ENCODE data around the gene ARHGEF35. TPM values are rescaled to one million over a fixed set of nuclear protein-coding genes. Genes with fewer than 3 reads are reported as not detected.
"Not testable (repeated sequence)": the region's sequence is repeated elsewhere in the genome, so short reads cannot be mapped to it uniquely, and the experiment has no call there.

The ARHGEF35 gene
- total RNA-seq, 2 donors from 2014 or later: 7.8 to 9.7 TPM

DNA sequence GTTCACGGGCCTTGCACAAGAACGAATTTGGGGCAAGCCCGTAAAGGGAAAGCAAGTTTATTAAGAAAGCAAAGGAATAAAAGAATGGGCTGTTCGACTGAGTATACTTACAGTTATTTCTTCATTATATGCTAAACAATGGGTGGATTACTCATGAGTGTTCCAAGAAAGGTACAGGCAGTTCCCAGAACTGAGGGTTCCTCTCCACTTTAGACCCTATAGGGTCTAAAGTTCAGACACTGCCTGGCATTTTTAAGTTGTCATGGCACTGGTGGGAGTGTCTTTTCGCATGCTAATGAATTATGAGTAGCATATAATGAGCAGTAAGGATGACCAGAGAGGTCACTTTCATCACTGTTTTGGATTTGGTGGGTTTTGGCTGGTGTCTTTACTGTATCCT lies 9.7 kb upstream of the ARHGEF35 start:
- H3K27ac ChIP-seq; H3K36me3 ChIP-seq; H3K9me3 ChIP-seq; intact Hi-C loops (cut with DNase I); H3K4me1 ChIP-seq (replicated peaks); H3K4me3 ChIP-seq; DNase-seq (ENCODE audit: low spot score); H3K27me3 ChIP-seq (replicated peaks; ENCODE audit: insufficient read depth): not testable (repeated sequence)
- WGBS: no CpG with 5 or more reads among the region's 5 CpGs

DNA sequence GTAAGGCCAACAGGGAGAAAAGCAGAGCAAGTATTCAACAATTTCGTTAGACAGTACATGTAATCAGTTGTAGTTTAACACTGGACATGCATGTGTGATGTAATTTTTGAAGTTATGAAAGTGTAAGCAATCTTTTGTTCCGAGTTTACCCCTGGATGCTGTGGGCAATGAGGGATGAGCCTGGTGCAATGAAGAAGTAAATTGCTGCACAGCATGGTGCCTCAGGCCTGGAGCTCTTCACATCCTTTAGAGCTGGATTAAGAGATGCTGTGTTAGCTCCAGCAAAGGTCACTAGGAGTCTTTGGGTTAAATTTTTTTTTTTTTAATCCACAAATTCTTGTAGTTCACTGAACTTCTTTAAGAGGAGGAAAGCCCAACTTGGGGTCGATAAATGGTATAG lies 7.5 kb upstream of the ARHGEF35 start:
- H3K27ac ChIP-seq; H3K4me1 ChIP-seq (replicated peaks); intact Hi-C loops (cut with DNase I); H3K4me3 ChIP-seq; H3K9me3 ChIP-seq; DNase-seq (ENCODE audit: low spot score); H3K27me3 ChIP-seq (replicated peaks; ENCODE audit: insufficient read depth); H3K36me3 ChIP-seq: not testable (repeated sequence)
- no CpG with 5 or more reads among the region's 3 CpGs for WGBS

GRCh38 chr7:144201978-144202377 lies 6.3 kb upstream of the ARHGEF35 start:
- intact Hi-C loops (cut with DNase I); H3K4me3 ChIP-seq; DNase-seq (ENCODE audit: low spot score): not testable (repeated sequence)

GRCh38 chr7:144198934-144199333 lies 3.3 kb upstream of the ARHGEF35 start:
- H3K9me3 ChIP-seq; intact Hi-C loops (cut with DNase I); H3K4me3 ChIP-seq; H3K27me3 ChIP-seq (replicated peaks; ENCODE audit: insufficient read depth); H3K27ac ChIP-seq; H3K4me1 ChIP-seq (replicated peaks); H3K36me3 ChIP-seq; DNase-seq (ENCODE audit: low spot score): not testable (repeated sequence)
- WGBS: 77% methylated on average over 3 of the region's 4 CpGs

More at GRCh38 chr7:144201978-144202377, 6.3 kb upstream of the ARHGEF35 start:
- H3K4me1 ChIP-seq (replicated peaks); H3K27ac ChIP-seq; H3K27me3 ChIP-seq (replicated peaks; ENCODE audit: insufficient read depth); H3K9me3 ChIP-seq; H3K36me3 ChIP-seq: not testable (repeated sequence)
- no CpG with 5 or more reads among the region's 1 CpG for WGBS

- intact Hi-C loops (cut with DNase I); H3K4me1 ChIP-seq (replicated peaks); H3K4me3 ChIP-seq; H3K9me3 ChIP-seq; H3K27ac ChIP-seq; H3K27me3 ChIP-seq (replicated peaks; ENCODE audit: insufficient read depth); H3K36me3 ChIP-seq; DNase-seq (ENCODE audit: low spot score): not testable (repeated sequence)
- WGBS: no CpG with 5 or more reads among the region's 6 CpGs
These were observed 1.2 kb downstream of the ARHGEF35 start for GRCh38 chr7:144194453-144194852.

DNA sequence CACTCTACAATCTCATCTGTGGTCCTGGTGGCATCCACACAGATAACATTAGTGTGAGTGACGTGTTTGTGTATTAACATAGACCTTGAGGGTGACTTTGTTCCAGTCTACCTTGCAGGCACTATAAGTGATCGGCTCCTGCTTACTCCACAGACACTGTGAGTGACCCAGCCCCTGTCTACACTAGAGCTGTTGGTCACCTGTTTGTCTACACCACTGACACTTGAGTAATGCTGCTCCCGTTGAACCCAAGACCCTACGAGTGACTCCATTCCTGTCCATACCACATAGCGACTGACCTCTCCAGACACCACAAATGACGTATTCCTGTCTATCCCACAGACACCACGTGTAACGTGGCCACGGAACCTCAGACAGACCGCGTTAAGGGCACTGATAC lies 1.9 kb downstream of the ARHGEF35 start:
- H3K4me1 ChIP-seq (replicated peaks); H3K27me3 ChIP-seq (replicated peaks; ENCODE audit: insufficient read depth); intact Hi-C loops (cut with DNase I); H3K36me3 ChIP-seq; H3K9me3 ChIP-seq; H3K4me3 ChIP-seq; H3K27ac ChIP-seq; DNase-seq (ENCODE audit: low spot score): not testable (repeated sequence)
- WGBS: no CpG with 5 or more reads among the region's 11 CpGs

DNA sequence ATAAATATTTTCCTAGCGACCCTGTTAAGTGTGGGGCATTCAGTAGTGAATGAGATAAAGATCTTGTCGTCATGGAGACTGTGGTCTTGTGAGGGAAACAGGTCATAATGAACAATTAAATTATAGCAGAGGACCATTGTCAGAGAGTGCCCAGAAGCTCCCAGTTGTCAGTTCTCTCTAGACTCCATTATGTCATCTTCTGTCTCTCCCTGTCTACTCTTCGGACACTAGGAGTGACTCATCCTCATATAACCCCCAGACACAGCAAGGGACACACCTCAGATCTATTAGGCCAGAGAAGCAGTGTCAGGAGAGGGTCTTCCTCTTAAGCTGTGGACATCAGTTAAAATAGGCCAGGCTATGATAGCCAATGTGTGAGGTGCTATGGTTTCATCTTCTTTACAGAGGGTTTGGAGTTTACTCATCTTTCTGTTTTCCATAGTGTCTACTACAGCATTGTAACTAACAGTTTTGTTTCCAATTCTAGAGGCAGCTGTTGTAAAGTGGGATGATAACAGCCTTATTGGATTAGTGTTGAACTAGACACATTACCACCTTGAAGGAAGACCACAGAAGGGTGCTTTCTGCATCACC lies 7.0 kb downstream of the ARHGEF35 start:
- DNase-seq (ENCODE audit: low spot score); H3K36me3 ChIP-seq; intact Hi-C loops (cut with DNase I); H3K4me1 ChIP-seq (replicated peaks); H3K27ac ChIP-seq; H3K4me3 ChIP-seq; H3K27me3 ChIP-seq (replicated peaks; ENCODE audit: insufficient read depth); H3K9me3 ChIP-seq: not testable (repeated sequence)
- WGBS: no CpG with 5 or more reads among the region's 3 CpGs

GRCh38 chr7:144187848-144188247 lies 7.8 kb downstream of the ARHGEF35 start:
- H3K4me3 ChIP-seq; intact Hi-C loops (cut with DNase I); H3K36me3 ChIP-seq; H3K27ac ChIP-seq; H3K4me1 ChIP-seq (replicated peaks); H3K9me3 ChIP-seq; DNase-seq (ENCODE audit: low spot score); H3K27me3 ChIP-seq (replicated peaks; ENCODE audit: insufficient read depth): not testable (repeated sequence)
- WGBS: no CpG with 5 or more reads among the region's 5 CpGs

- H3K27ac ChIP-seq; H3K4me1 ChIP-seq (replicated peaks); H3K4me3 ChIP-seq; H3K9me3 ChIP-seq; DNase-seq (ENCODE audit: low spot score); H3K36me3 ChIP-seq; intact Hi-C loops (cut with DNase I); H3K27me3 ChIP-seq (replicated peaks; ENCODE audit: insufficient read depth): not testable (repeated sequence)
- WGBS: 93% methylated on average over 2 of the region's 19 CpGs
These were observed 12.5 kb downstream of the ARHGEF35 start, which contains the start of gene CTAGE4 for GRCh38 chr7:144183166-144183565. Gene CTAGE4 (plus strand): TSS chr7:144183466. CDS start chr7:144183504, 38 bp downstream.

GRCh38 chr7:144179165-144179479 lies 16.5 kb downstream of the ARHGEF35 start:
- H3K27ac ChIP-seq; H3K36me3 ChIP-seq; intact Hi-C loops (cut with DNase I); H3K4me1 ChIP-seq (replicated peaks); H3K9me3 ChIP-seq; H3K27me3 ChIP-seq (replicated peaks; ENCODE audit: insufficient read depth); H3K4me3 ChIP-seq; DNase-seq (ENCODE audit: low spot score): not testable (repeated sequence)
- no CpG with 5 or more reads among the region's 2 CpGs for WGBS

Data from prostate gland (tissue), 2 donors.